Neural cell (in vitro differentiated cells): ENCODE data around the gene FNBP1L. TPM values are rescaled to one million over a fixed set of nuclear protein-coding genes. Genes with fewer than 3 reads are reported as not detected.

Experiments used
- H2AFZ ChIP-seq: fragments of 200-600, 300-800 bp; sonication (generic), shearing (Covaris generic); 2 replicates; pipeline ENCODE4 v1.6.0; 2014; ENCODE audit warnings: low read depth, mild to moderate bottlenecking, antibody characterized with exemption, low read length, moderate library complexity
- H3F3A ChIP-seq: fragments of 200-600 bp; shearing (Covaris generic); 2 replicates; pipeline ENCODE4 v1.6.1; 2016; ENCODE audit warnings: mild to moderate bottlenecking, moderate library complexity, mixed read lengths, antibody characterized with exemption, low read length; ENCODE audit not compliant: insufficient read depth, poor library complexity, severe bottlenecking
- H3K27ac ChIP-seq: fragments of 200-600, 300-800 bp; sonication (generic), shearing (Covaris generic); 2 replicates; pipeline ENCODE4 v1.5.1; 2014; ENCODE audit warnings: mild to moderate bottlenecking, low read length, moderate library complexity
- H3K27me3 ChIP-seq: fragments of 300-800, 200-600 bp; sonication (generic), shearing (Covaris generic); 2 replicates; pipeline ENCODE4 v1.6.0; 2014; ENCODE audit warnings: mild to moderate bottlenecking, low read depth, low read length, moderate library complexity; ENCODE audit not compliant: insufficient read depth
- H3K36me3 ChIP-seq: fragments of 300-800, 200-600 bp; sonication (generic), shearing (Covaris generic); 2 replicates; pipeline ENCODE4 v1.5.1; 2014; ENCODE audit warnings: mild to moderate bottlenecking, antibody characterized with exemption, low read length, moderate library complexity; ENCODE audit not compliant: insufficient read depth
- H3K4me2 ChIP-seq: fragments of 300-800, 200-600 bp; sonication (generic), shearing (Covaris generic); 2 replicates; pipeline ENCODE4 v1.6.0; 2014; ENCODE audit warnings: mild to moderate bottlenecking, low read length
- H3K4me3 ChIP-seq: fragments of 300-800, 200-600 bp; sonication (generic), shearing (Covaris generic); 2 replicates; pipeline ENCODE4 v1.5.1; 2014; ENCODE audit warnings: mild to moderate bottlenecking, low read length, moderate library complexity
- H3K79me2 ChIP-seq: fragments of 200-600 bp; shearing (Covaris generic); replicated peaks from 2 replicates; pipeline ENCODE4 v1.6.0; 2014; ENCODE audit warnings: mild to moderate bottlenecking, low read length, moderate library complexity; ENCODE audit not compliant: insufficient read depth
- H3K9ac ChIP-seq: fragments of 300-800, 200-600 bp; sonication (generic), shearing (Covaris generic); 2 replicates; pipeline ENCODE4 v1.6.1; 2016; ENCODE audit warnings: mild to moderate bottlenecking, low read length, mixed read lengths
- H3K9me2 ChIP-seq: fragments of 200-600 bp; shearing (Covaris generic); 2 replicates; pipeline ENCODE4 v1.6.1; 2016; ENCODE audit warnings: mild to moderate bottlenecking, low read length, mixed read lengths; ENCODE audit not compliant: insufficient read depth
- H3K9me3 ChIP-seq: fragments of 200-600, 300-800 bp; sonication (generic), shearing (Covaris generic); 2 replicates; pipeline ENCODE4 v1.6.1; 2016; ENCODE audit warnings: mild to moderate bottlenecking, mixed run types, low read length, moderate library complexity, mixed read lengths
- H4K20me1 ChIP-seq: fragments of 200-600 bp; shearing (Covaris generic); 2 replicates; pipeline ENCODE4 v1.6.1; 2016; ENCODE audit warnings: mild to moderate bottlenecking, mixed run types; ENCODE audit not compliant: insufficient read depth
- CTCF ChIP-seq: fragments of 450-650 bp; IDR thresholded peaks from 2 replicates; pipeline ENCODE4 v1.5.1; 2014; ENCODE audit warnings: antibody characterized with exemption, mild to moderate bottlenecking, moderate library complexity; ENCODE audit not compliant: poor library complexity, severe bottlenecking
- EP300 ChIP-seq: fragments of 450-650 bp; conservative IDR thresholded peaks from 2 replicates; pipeline ENCODE4 v1.6.1; 2014; ENCODE audit warnings: antibody characterized with exemption, mild to moderate bottlenecking, moderate library complexity; ENCODE audit not compliant: poor library complexity, severe bottlenecking
- EZH2 ChIP-seq: fragments of 200-600, 300-800 bp; shearing (Covaris generic), sonication (generic); IDR thresholded peaks from 2 replicates; pipeline ENCODE4 v1.6.1; 2014; ENCODE audit warnings: antibody characterized with exemption, low read length, borderline replicate concordance, mild to moderate bottlenecking; ENCODE audit not compliant: insufficient read depth, poor library complexity, severe bottlenecking
- MXI1 ChIP-seq: fragments of 450-650 bp; conservative IDR thresholded peaks from 2 replicates; pipeline ENCODE4 v1.6.1; 2014; ENCODE audit warnings: antibody characterized with exemption, mild to moderate bottlenecking; ENCODE audit not compliant: poor library complexity, severe bottlenecking
- POLR2AphosphoS5 ChIP-seq: IDR thresholded peaks from 2 replicates; pipeline ENCODE4 v1.6.1; 2012
- RAD21 ChIP-seq: fragments of 450-650 bp; conservative IDR thresholded peaks from 2 replicates; pipeline ENCODE4 v1.6.1; 2014; ENCODE audit warnings: antibody characterized with exemption, mild to moderate bottlenecking, moderate library complexity
- REST ChIP-seq: IDR thresholded peaks from 2 replicates; pipeline ENCODE4 v1.6.1; 2012; ENCODE audit warnings: borderline replicate concordance
- SMC3 ChIP-seq: fragments of 450-650 bp; conservative IDR thresholded peaks from 2 replicates; pipeline ENCODE4 v1.6.1; 2014; ENCODE audit warnings: antibody characterized with exemption, mild to moderate bottlenecking, moderate library complexity; ENCODE audit not compliant: poor library complexity
- TAF1 ChIP-seq: IDR thresholded peaks from 2 replicates; pipeline ENCODE4 v1.6.1; 2012; ENCODE audit warnings: low read depth
- polyA plus RNA-seq: library from polyadenylated mRNA; depleted of rRNA; stranded (reverse); fragments of >200 nt; gene quantifications from 2 replicates; pipeline ENCODE4 v1.2.3, GENCODE V29; 2014

Gene FNBP1L
- polyA plus RNA-seq, 1 donor from 2014 or later, result 1,044 TPM

GRCh38 chr1:93521618-93522017 is 73.7 kb downstream of the FNBP1L start:
- no peak overlapping the region for H2AFZ ChIP-seq
- H4K20me1 ChIP-seq, result peaks cover 7% of the 10 kb centered on the region
- no peak overlapping the region for H3K9ac ChIP-seq
- no peak for TF ChIP-seq MXI1
- H3F3A ChIP-seq, result no peaks in the 10 kb centered on the region
- H3K4me2 ChIP-seq, result no peak overlapping the region
- peaks cover 49% of the 10 kb centered on the region for H3K79me2 ChIP-seq
- no peak overlapping the region for H3K4me3 ChIP-seq
- no peaks in the 10 kb centered on the region for H3K27me3 ChIP-seq
- H3K9me3 ChIP-seq, result no peaks in the 10 kb centered on the region
- H3K27ac ChIP-seq, result no peak overlapping the region
- H3K36me3 ChIP-seq, result no peaks in the 10 kb centered on the region
- H3K9me2 ChIP-seq, result no peaks in the 10 kb centered on the region

- H4K20me1 ChIP-seq, result peaks cover 7% of the 10 kb centered on the region
- TF ChIP-seq TAF1 (no peak), RAD21 (no peak), CTCF (no peak), SMC3 (no peak), EP300 (no peak), EZH2 (no peak), REST (no peak), POLR2AphosphoS5 (no peak), MXI1 (no peak)
- no peak overlapping the region for H3K4me2 ChIP-seq
- H3K36me3 ChIP-seq, result no peaks in the 10 kb centered on the region
- H2AFZ ChIP-seq, result no peak overlapping the region
- H3K27me3 ChIP-seq, result no peaks in the 10 kb centered on the region
- no peak overlapping the region for H3K9ac ChIP-seq
- peaks cover 49% of the 10 kb centered on the region for H3K79me2 ChIP-seq
- H3K27ac ChIP-seq, result no peak overlapping the region
- H3K4me3 ChIP-seq, result no peak overlapping the region
- no peaks in the 10 kb centered on the region for H3F3A ChIP-seq
- H3K9me2 ChIP-seq, result no peaks in the 10 kb centered on the region
- H3K9me3 ChIP-seq, result no peaks in the 10 kb centered on the region
Measured at GRCh38 chr1:93522721-93523120, 74.8 kb downstream of the FNBP1L start.

GRCh38 chr1:93525431-93525830 is 77.5 kb downstream of the FNBP1L start:
- Histone ChIP-seq H2AFZ (no peak overlapping the region), H3K36me3 (peaks cover 9% of the 10 kb centered on the region), H3K9ac (no peak overlapping the region), H3K4me2 (no peak overlapping the region), H3K9me2 (no peaks in the 10 kb centered on the region), H3F3A (no peaks in the 10 kb centered on the region), H3K27me3 (no peaks in the 10 kb centered on the region), H3K27ac (no peak overlapping the region), H3K79me2 (peaks cover 34% of the 10 kb centered on the region), H3K4me3 (no peak overlapping the region), H3K9me3 (no peaks in the 10 kb centered on the region), H4K20me1 (peaks cover 7% of the 10 kb centered on the region)
- TF ChIP-seq SMC3 (no peak), RAD21 (no peak), POLR2AphosphoS5 (no peak), EP300 (no peak), MXI1 (no peak), EZH2 (no peak)
